Natural killer cell treated with Interleukin-12 subunit alpha and Interleukin-12 subunit beta and Interleukin-15 and Interleukin-18, amount 100 ng/mL, for 72 hours (primary cell): ENCODE results near the gene IFI6. TPM values are rescaled to one million over a fixed set of nuclear protein-coding genes. Genes with fewer than 3 reads are reported as not detected.
"Not testable (repeated sequence)": the region's sequence is repeated elsewhere in the genome, so short reads cannot be mapped to it uniquely, and the experiment has no call there.

Experiments used
- ATAC-seq, 2 donors: fragments of 150-1000 bp; cut with Tn5 transposase in 1 of 2; sonication (Bioruptor Pico), chemical (Tn5 transposase) in 1 of 2; 2 replicates each; pipeline ENCODE4 v1.10.0; 2021
- DNase-seq: peaks from one replicate; pipeline ENCODE4 v3.0.0; 2022; ENCODE audit warnings: low spot score
- H3K27ac Mint-ChIP-seq, 2 donors: 1 replicate in 1 of 2; 2 replicates in 1 of 2; pipeline ENCODE4 v1.8.0; 2022; ENCODE audit warnings: mixed read lengths in 2 of 2, mild to moderate bottlenecking in 1 of 2, moderate library complexity in 1 of 2
- H3K27me3 Mint-ChIP-seq, 2 donors: 1 replicate in 1 of 2; 2 replicates in 1 of 2; pipeline ENCODE4 v1.8.0; 2022; ENCODE audit warnings: mixed read lengths in 2 of 2
- H3K36me3 Mint-ChIP-seq: one replicate; pipeline ENCODE4 v1.8.0; 2022; ENCODE audit warnings: mixed read lengths
- H3K4me1 Mint-ChIP-seq, 2 donors: 1 replicate in 1 of 2; 2 replicates in 1 of 2; pipeline ENCODE4 v1.8.0; 2022; ENCODE audit warnings: low read depth in 2 of 2, mixed read lengths in 2 of 2, mild to moderate bottlenecking in 1 of 2
- H3K4me3 Mint-ChIP-seq: one replicate; pipeline ENCODE4 v1.8.0; 2022; ENCODE audit warnings: mixed read lengths
- H3K9me3 Mint-ChIP-seq: 2 replicates; pipeline ENCODE4 v1.8.0; 2022; ENCODE audit warnings: mixed read lengths
- total RNA-seq, 2 donors: library from RNA; stranded (reverse); gene quantifications; one replicate each; pipeline ENCODE4 v1.2.3, GENCODE V29; 2022

The IFI6 gene
- total RNA-seq, 2 donors from 2014 or later = 42.8 to 45.4 TPM

DNA sequence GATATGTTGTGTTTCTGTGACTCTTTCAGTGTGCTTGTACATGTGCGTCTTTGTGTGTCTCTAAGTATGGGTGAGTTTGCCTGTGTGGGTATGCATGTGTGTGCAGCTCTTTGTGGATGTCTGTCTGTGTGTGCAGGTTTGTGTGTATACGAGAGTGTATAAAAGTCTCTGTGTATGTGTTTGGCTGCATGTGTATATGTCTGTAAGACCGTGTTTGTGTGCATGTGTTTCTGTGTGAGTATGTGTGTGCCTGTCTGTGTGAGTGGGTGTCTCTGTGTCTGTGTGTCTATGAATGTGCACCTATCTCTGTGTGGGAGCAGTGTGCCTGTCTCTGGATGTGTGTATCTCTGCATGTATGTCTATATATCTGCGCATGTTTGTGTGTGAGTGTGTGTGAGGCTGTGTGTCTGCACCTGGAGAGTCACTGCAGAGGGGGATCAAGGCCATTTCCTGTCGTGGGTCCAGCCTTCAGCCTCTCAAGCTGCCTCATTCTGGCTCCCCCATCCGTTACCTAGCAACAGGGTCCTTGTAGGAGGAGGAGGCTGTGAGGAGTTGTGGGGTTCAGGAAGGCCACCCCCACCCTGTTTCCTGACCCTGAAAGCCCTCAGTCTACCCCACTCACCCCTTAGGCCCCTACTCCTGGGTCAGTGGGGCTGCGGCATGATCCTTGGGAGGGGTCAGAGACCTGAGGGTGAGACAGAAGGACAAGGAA, 47.4 kb downstream of the IFI6 start:
- H3K4me1 Mint-ChIP-seq = peaks cover 32 to 45% of the 10 kb centered on the region in 2 donors

DNA sequence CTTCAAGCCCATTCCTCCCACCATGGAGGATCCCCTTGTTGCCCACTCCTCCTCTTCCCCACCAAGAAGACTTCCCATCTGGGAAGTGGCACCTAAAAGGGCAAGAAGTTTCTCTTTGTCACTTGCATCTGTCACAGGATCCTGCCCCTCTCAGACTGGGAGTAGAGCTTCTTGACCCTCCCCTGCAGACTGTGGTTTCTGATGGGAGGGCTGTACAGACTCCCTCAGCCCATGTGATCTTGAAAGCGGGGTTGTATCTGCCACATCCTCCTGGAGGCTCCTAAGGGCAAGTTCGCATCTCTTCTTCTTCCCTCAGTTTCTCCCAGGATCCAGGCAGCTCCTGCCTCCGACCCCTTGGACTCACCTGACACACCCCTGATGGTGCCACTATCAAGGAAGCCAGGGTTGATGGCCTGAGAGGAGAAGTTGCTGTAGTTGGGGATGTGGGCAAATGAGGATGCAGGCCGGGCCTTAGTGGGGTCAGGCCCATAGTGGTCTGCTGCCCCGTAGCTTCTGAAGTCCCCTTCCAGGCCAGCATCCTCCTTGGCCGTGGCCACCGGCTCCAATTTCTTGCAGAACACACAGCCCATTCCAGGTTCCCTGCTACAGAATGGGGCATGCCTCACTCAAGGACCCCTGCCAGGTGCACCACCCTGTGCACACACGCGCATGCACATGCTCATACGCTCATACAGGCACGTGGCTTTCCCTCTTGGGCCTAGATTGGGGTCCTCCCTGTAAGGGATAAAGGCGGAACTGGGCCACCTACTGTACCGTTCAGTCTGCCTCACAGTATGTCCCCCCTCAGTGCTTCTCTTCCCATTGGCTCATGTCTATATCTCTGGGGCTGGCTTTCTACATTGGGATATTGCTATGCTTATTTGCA, 48.4 kb downstream of the IFI6 start:
- Mint-ChIP-seq H3K36me3 (no peaks in the 10 kb centered on the region), H3K27me3 (no peaks in the 10 kb centered on the region), H3K9me3 (no peaks in the 10 kb centered on the region), H3K4me1 (peaks cover 32 to 43% of the 10 kb centered on the region in 2 donors), H3K27ac (no peak overlapping the region), H3K4me3 (no peak overlapping the region)
- ATAC-seq (peak in 1 of 2 donors; percentile 22), DNase-seq (no peak)

More for the DNA sequence above, 47.4 kb downstream of the IFI6 start:
- Mint-ChIP-seq H3K27me3 (no peaks in the 10 kb centered on the region), H3K4me3 (no peak overlapping the region), H3K36me3 (no peaks in the 10 kb centered on the region), H3K9me3 (no peaks in the 10 kb centered on the region), H3K27ac (no peak overlapping the region)
- no peak for ATAC-seq
- DNase-seq = no peak

DNA sequence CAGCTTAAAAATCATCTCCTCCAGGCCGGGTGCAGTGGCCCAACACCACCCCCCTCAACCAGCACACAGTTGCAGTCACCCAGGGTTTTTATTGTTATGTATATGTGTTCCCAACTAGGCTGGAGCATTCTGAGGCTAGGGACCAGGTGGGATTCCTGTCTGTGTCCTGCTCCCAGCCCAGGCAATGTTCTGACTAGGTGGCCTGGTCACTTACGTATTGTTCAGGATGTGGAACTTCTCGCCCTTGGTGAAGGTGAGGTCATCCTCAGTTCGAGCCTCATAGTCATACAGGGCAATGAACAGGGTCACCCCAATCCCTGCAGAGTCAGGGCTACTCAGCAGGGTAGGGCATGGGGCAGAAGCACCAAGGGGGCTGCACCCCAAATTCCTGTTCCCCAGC, 49.2 kb downstream of the IFI6 start:
- Mint-ChIP-seq H3K4me1 (peaks cover 35 to 45% of the 10 kb centered on the region in 2 donors), H3K36me3 (no peaks in the 10 kb centered on the region), H3K9me3 (no peaks in the 10 kb centered on the region), H3K4me3 (no peak overlapping the region), H3K27ac (no peak overlapping the region), H3K27me3 (no peaks in the 10 kb centered on the region)
- DNase-seq = peak; percentile 78
- ATAC-seq = peak; percentile 68 to 73

DNA sequence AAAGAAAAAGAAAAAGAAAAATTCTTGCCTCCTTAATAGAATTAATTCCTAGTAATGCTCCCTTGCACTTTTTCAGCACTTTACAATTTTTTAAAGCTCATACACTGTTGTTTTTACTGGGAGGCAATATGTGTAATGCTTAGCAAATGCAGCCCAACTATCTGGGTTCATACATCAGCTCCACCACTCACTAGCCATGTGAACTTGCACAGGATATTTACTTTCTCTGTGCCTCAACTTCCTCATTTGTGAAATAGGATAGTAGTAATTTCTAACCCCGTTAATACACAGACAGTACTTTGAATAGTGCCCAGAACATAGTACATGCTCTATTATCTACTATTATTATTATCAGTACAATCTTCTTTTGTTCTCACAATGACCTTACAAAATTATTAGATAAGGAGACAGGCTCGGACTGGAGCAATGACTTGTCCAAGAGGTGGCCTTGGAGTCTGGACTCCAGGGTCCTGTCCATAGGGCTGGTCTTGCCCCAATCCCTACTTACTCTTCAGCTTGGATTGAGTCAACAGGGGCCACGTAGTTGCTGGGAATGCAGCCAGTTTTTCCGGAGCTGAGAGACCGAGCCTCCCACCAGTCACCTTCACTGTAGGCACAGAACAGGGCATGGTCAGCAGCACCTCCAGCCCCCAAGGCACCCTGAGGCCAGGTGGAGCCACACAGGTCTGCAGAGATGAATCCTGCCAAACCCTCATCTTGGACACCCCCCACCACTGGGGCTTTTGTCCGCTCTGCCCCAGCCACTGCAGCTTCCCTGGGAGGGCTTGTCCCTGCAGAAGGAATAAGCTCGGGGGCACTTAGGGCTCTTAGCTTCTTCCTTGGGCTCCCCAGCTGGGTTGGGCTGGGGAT, 50.7 kb downstream of the IFI6 start:
- H3K27me3 Mint-ChIP-seq = no peaks in the 10 kb centered on the region
- H3K9me3 Mint-ChIP-seq = no peaks in the 10 kb centered on the region
- ATAC-seq (no peak), DNase-seq (no peak)
- peaks cover 5% of the 10 kb centered on the region for H3K36me3 Mint-ChIP-seq
- H3K4me1 Mint-ChIP-seq = peaks cover 50 to 51% of the 10 kb centered on the region in 2 donors
- no peak overlapping the region for H3K4me3 Mint-ChIP-seq
- peak overlapping the region; percentile 22 to 84 for H3K27ac Mint-ChIP-seq

DNA sequence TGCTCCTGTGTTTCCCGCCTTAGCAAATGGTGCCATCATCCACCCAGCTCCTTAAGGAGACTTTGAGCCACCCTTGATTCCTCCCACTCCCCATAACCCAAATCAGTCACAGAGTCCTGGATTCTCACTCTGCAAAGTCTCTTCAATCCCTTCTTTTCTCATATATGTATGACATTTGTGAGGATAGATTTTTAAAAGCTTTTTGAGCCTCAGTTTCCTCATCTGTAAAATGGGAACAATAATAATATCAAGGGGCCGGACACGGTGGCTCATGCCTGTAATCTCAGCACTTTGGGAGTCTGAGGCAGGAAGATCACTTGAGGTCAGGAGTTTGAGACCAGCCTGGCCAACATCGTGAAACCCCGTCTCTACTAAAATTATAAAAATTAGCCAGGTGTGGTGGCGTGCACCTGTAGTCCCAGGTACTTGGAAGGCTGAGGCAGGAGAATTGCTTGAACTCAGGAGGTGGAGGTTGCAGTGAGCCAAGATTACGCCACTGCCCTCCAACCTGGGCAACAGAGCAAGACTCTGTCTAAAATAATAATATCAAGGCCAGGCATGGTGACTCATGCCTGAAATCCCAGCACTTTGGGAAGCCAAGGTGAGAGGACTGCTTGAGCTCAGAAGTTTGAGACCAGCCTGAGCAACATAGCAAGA, 52.1 kb downstream of the IFI6 start:
- ATAC-seq, DNase-seq, H3K9me3 Mint-ChIP-seq, H3K36me3 Mint-ChIP-seq, H3K27me3 Mint-ChIP-seq: not testable (repeated sequence)
- Mint-ChIP-seq H3K27ac (peak overlapping the region; percentile 83 to 84), H3K4me3 (peak overlapping the region; percentile 73), H3K4me1 (peaks cover 57 to 60% of the 10 kb centered on the region in 2 donors)

DNA sequence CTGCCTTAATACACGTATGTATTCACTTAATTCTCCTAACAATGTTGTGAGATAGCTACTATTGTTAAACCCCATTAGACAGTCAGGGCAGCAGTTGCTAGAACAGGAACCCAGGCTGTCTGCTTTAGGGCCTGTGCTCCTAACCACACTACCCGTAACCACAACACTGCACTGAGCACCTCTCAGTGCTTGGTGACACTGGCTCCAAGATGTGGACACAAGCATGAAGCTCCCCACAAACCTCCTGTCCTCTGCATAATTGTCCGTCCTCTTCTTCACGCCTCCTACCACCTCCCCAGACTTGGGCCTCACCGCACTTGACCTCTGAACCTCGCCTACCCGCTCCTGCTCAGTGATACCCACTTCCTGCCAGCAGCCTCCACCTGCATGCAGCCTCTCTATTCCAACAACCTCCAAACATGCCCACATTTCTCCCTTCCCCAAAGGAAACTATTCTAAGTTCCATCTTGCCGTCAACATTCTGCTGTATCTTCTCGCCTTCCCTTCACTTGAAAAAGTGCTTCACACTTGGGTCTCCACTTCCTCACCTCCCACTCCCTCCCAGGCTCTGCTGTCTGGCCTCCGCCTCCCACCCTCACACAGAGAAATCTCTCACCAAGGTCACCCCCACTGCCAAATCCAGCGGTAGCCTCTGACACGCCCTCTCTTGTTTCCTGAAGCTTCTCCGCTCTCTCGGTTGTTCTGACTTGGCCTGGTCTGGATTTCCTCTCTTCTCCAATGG, 53.5 kb downstream of the IFI6 start:
- Mint-ChIP-seq H3K27me3 (no peaks in the 10 kb centered on the region), H3K4me1 (peaks cover 63 to 69% of the 10 kb centered on the region in 2 donors), H3K36me3 (peaks cover 5% of the 10 kb centered on the region), H3K9me3 (no peaks in the 10 kb centered on the region), H3K4me3 (peak overlapping the region; percentile 73), H3K27ac (peak overlapping the region; percentile 83 to 84)
- DNase-seq (peak; percentile 86), ATAC-seq (peak; percentile 88 to 89)

DNA sequence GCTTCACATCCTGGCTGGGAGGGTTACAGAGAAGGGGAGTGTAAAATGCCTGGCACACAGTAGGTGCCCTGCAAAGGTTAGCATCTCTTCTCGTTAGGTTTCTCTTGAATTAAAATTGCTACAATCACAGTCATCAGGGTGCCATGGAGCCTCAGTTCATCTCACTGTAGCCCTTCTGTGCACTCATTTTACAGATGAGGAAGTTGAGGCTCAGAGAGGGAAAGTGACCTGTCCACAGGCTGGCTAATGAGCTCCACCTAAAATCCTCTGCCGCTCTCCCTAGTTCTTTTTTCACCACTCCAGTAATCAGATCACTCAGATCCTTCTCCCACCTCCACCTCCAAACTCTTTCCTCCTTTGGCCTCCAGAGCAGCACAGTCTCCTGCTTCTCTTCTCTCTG, 54.6 kb downstream of the IFI6 start:
- ATAC-seq (no peak), DNase-seq (no peak)
- Mint-ChIP-seq H3K4me3 (peak overlapping the region; percentile 73), H3K9me3 (no peaks in the 10 kb centered on the region), H3K4me1 (peaks cover 57 to 63% of the 10 kb centered on the region in 2 donors), H3K27me3 (no peaks in the 10 kb centered on the region), H3K27ac (peak overlapping the region; percentile 83 to 84), H3K36me3 (peaks cover 5% of the 10 kb centered on the region)

DNA sequence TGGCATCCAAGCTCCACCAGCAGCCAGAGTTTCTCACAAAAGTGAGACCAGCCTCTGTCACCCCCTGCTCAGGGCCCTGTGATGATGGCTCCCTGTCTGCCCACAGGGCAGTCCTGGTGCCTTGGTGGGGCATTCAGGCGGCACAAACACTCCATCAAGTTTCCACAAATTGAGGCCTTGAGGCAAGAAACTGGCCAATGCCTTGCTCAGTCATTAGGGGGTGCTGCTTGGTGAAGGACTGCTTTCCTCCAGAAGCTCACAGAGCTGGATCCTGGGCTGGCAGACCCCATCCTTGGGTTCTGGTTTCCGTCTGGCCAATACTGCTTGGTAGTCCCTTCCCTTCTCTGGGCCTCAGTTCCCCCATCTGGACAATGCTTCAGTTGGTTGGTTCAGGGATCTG, 55.6 kb downstream of the IFI6 start:
- Mint-ChIP-seq H3K9me3 (no peaks in the 10 kb centered on the region), H3K27ac (peak overlapping the region; percentile 83 to 84), H3K36me3 (peaks cover 5% of the 10 kb centered on the region), H3K4me3 (no peak overlapping the region), H3K4me1 (peaks cover 64 to 66% of the 10 kb centered on the region in 2 donors), H3K27me3 (no peaks in the 10 kb centered on the region)
- ATAC-seq (no peak), DNase-seq (no peak)

Other genes starting within 250 kb of the IFI6 start
- gene WASF2, start 182.0 kb downstream of the IFI6 start, total RNA-seq = 100 to 1,000 TPM in 1 of 2 donors, 10 to 100 TPM in 1; 97.7 to 110 TPM
- gene AHDC1, start 68.0 kb downstream of the IFI6 start, total RNA-seq = 10 to 100 TPM; 38.8 to 42.9 TPM
- 10 to 100 TPM; 14.2 to 60.0 TPM for gene FGR, start 37.0 kb downstream of the IFI6 start, total RNA-seq
- 10 to 100 TPM in 1 of 2 donors, 1 to 10 TPM in 1; 9.4 to 11.4 TPM for gene FAM76A, start 53.8 kb upstream of the IFI6 start, total RNA-seq
- 10 to 100 TPM; 47.9 to 50.2 TPM for gene STX12, start 101.0 kb upstream of the IFI6 start, total RNA-seq
- gene PPP1R8, start 158.6 kb upstream of the IFI6 start, total RNA-seq = 10 to 100 TPM; 65.1 to 69.7 TPM
- gene THEMIS2, start 200.4 kb upstream of the IFI6 start, total RNA-seq = 10 to 100 TPM; 38.4 to 51.9 TPM
- 10 to 100 TPM; 54.7 to 79.8 TPM for gene RPA2, start 242.4 kb upstream of the IFI6 start, total RNA-seq